HCT116 (cell line): ENCODE results near the gene XPOT. TPM values are rescaled to one million over a fixed set of nuclear protein-coding genes. Genes with fewer than 3 reads are reported as not detected.

Experiments used
- ATAC-seq: fragments of 200-7000 bp; cut with Tn5 transposase; 2 replicates; pipeline ENCODE4 v1.9.1; 2020; ENCODE audit warnings: mild to moderate bottlenecking, moderate library complexity
- BruUV-seq: library from RNA; stranded (reverse); fragments of 400-500 nt; replicated peaks from 2 replicates; lab custom pipeline; 2021; lab: Mats Ljungman, UMichigan
- CTCF ChIA-PET: fragments of 300-600 bp; sonication (Branson Sonifier 250); formaldehyde crosslinking; loops from one replicate; lab custom pipeline; 2021; ENCODE audit warnings: antibody characterized with exemption; lab: Charles Lee
- POLR2A ChIA-PET: fragments of 300-600, 350-600 bp; sonication (Branson Sonifier 250); formaldehyde crosslinking; loops from one replicate; lab custom pipeline; 2021; ENCODE audit warnings: antibody characterized with exemption; lab: Charles Lee
- RAD21 ChIA-PET, 2 experiments: fragments of 300-600 bp; sonication (Branson Sonifier 250); formaldehyde crosslinking; loops; one replicate each; lab custom pipeline; 2023; ENCODE audit warnings: low total read pairs in 2 of 2; ENCODE audit not compliant: uncharacterized antibody in 2 of 2, unreplicated experiment in 2 of 2, low non-redundant PET in 1 of 2; lab: Charles Lee
- DNase-seq: peaks from one replicate; pipeline ENCODE4 v3.0.0-alpha.2; 2010; ENCODE audit warnings: low read depth, low spot score
- H2AFZ ChIP-seq: fragments of 200-600 bp; shearing (Covaris generic), sonication (generic); 2 replicates; pipeline ENCODE4 v1.6.1; 2017; ENCODE audit warnings: low read depth, mixed run types, mixed read lengths, antibody characterized with exemption, low read length; ENCODE audit not compliant: poor library complexity, severe bottlenecking
- H3K27ac ChIP-seq: 2 replicates; pipeline ENCODE4 v1.5.1; 2012; ENCODE audit warnings: low read depth, low read length
- H3K27me3 ChIP-seq: fragments of 200-600 bp; sonication (generic); 2 replicates; pipeline ENCODE4 v1.6.1; 2016; ENCODE audit warnings: mixed run types, low read length, mixed read lengths; ENCODE audit not compliant: insufficient read depth
- H3K36me3 ChIP-seq, 2 experiments: fragments of 200-500 bp in 1 of 2; fragments of 200-600 bp in 1 of 2; sonication (Bioruptor generic) in 1 of 2; sonication (generic) in 1 of 2; 2 replicates each; pipeline versions ENCODE4 v1.5.1 to v1.6.1; 2014 to 2016; ENCODE audit warnings: low read length in 2 of 2, inconsistent platforms in 1 of 2, mixed read lengths in 1 of 2, mixed run types in 1 of 2; ENCODE audit not compliant: insufficient read depth in 2 of 2, control insufficient read depth in 1 of 2
- H3K4me1 ChIP-seq, 2 experiments: fragments of 200-600 bp in 1 of 2; sonication (generic) in 1 of 2; 2 replicates each; pipeline versions ENCODE4 v1.5.1 to v1.6.1; 2012 to 2017; ENCODE audit warnings: low read length in 2 of 2, inconsistent platforms in 1 of 2, mild to moderate bottlenecking in 1 of 2, mixed read lengths in 1 of 2, mixed run types in 1 of 2, moderate library complexity in 1 of 2; ENCODE audit not compliant: insufficient read depth in 2 of 2, control insufficient read depth in 1 of 2
- H3K4me2 ChIP-seq: fragments of 200-600 bp; sonication (generic); 2 replicates; pipeline ENCODE4 v1.6.1; 2017; ENCODE audit warnings: mixed run types, low read length, mixed read lengths
- H3K4me3 ChIP-seq, 2 experiments: fragments of 200-600 bp in 1 of 2; sonication (generic) in 1 of 2; replicated peaks in 1 of 2; 2 replicates each; pipeline ENCODE4 v1.5.1; 2011 to 2016; ENCODE audit warnings: low read length in 2 of 2, control low read depth in 1 of 2, low read depth in 1 of 2, mild to moderate bottlenecking in 1 of 2, mixed read lengths in 1 of 2, mixed run types in 1 of 2
- H3K79me2 ChIP-seq: fragments of 200-600 bp; sonication (generic); 2 replicates; pipeline ENCODE4 v1.6.1; 2017; ENCODE audit warnings: mild to moderate bottlenecking, mixed run types, low read length, moderate library complexity, mixed read lengths; ENCODE audit not compliant: insufficient read depth
- H3K9ac ChIP-seq: fragments of 200-600 bp; sonication (generic); 2 replicates; pipeline ENCODE4 v1.6.1; 2016; ENCODE audit warnings: low read length, mixed read lengths
- H3K9me2 ChIP-seq: fragments of 200-600 bp; sonication (generic), shearing (Covaris generic); 2 replicates; pipeline ENCODE4 v1.6.1; 2017; ENCODE audit warnings: mixed run types, mild to moderate bottlenecking, moderate library complexity; ENCODE audit not compliant: insufficient read depth
- H3K9me3 ChIP-seq, 2 experiments: fragments of 200-500 bp in 1 of 2; fragments of 200-600 bp in 1 of 2; sonication (Bioruptor generic) in 1 of 2; sonication (generic) in 1 of 2; 2 replicates each; pipeline ENCODE4 v1.6.1; 2014 to 2017; ENCODE audit warnings: low read length in 2 of 2, mixed read lengths in 2 of 2, inconsistent platforms in 1 of 2, low read depth in 1 of 2, mild to moderate bottlenecking in 1 of 2, mixed run types in 1 of 2, moderate library complexity in 1 of 2; ENCODE audit not compliant: control insufficient read depth in 1 of 2, insufficient read depth in 1 of 2
- H4K20me1 ChIP-seq: fragments of 200-600 bp; sonication (generic), shearing (Covaris generic); 2 replicates; pipeline ENCODE4 v1.6.1; 2017; ENCODE audit warnings: mixed run types, mild to moderate bottlenecking, moderate library complexity; ENCODE audit not compliant: insufficient read depth
- CEBPB ChIP-seq: IDR thresholded peaks from 2 replicates; pipeline ENCODE4 v1.6.1; 2012; ENCODE audit warnings: low read depth
- EGR1 ChIP-seq: IDR thresholded peaks from 2 replicates; pipeline ENCODE4 v1.6.1; 2012; ENCODE audit warnings: low read depth
- ELF1 ChIP-seq: IDR thresholded peaks from 2 replicates; pipeline ENCODE4 v1.6.1; 2012; ENCODE audit warnings: low read depth, borderline replicate concordance
- EZH2phosphoT487 ChIP-seq: fragments of 200-600 bp; IDR thresholded peaks from 2 replicates; pipeline ENCODE4 v1.6.1; 2018; ENCODE audit warnings: antibody characterized with exemption, borderline replicate concordance
- JUND ChIP-seq: IDR thresholded peaks from 2 replicates; pipeline ENCODE4 v1.6.1; 2012
- SIN3A ChIP-seq: IDR thresholded peaks from 2 replicates; pipeline ENCODE4 v1.6.1; 2012; ENCODE audit warnings: low read depth
- SP1 ChIP-seq: IDR thresholded peaks from 2 replicates; pipeline ENCODE4 v1.6.1; 2012; ENCODE audit warnings: low read depth
- SRF ChIP-seq: IDR thresholded peaks from 2 replicates; pipeline ENCODE4 v1.6.1; 2012; ENCODE audit warnings: low read depth
- TCF7L2 ChIP-seq: IDR thresholded peaks from 2 replicates; pipeline ENCODE4 v1.7.0; 2011; ENCODE audit warnings: borderline replicate concordance, inconsistent platforms; ENCODE audit not compliant: insufficient read depth, insufficient read length; ENCODE audit errors: extremely low read depth
- YY1 ChIP-seq: IDR thresholded peaks from 2 replicates; pipeline ENCODE4 v1.6.1; 2011; ENCODE audit warnings: low read length, low read depth, moderate library complexity, mild to moderate bottlenecking; ENCODE audit not compliant: insufficient replicate concordance; ENCODE audit errors: extremely low read depth
- intact Hi-C: fragments of 100-400 bp; cut with micrococcal nuclease; formaldehyde crosslinking; loops from 2 replicates; pipeline ENCODE4 v1.10.0; 2022
- total RNA-seq: library from RNA; stranded (reverse); gene quantifications from one replicate; pipeline ENCODE4 v1.2.1, GENCODE V29; 2021; ENCODE audit not compliant: unreplicated experiment
- TF ChIP-seq, protein P1 (sequence below): IDR thresholded peaks from 2 replicates; pipeline ENCODE4 v1.6.1; 2012; ENCODE audit warnings: low read depth

The XPOT gene
- total RNA-seq, 1 experiment from 2014 or later = 120 TPM

- no peak overlapping the region for H3K4me3 ChIP-seq
- ChIA-PET POLR2A (no interaction called here), RAD21 (no interaction called here), CTCF (no interaction called here)
- no TSS peak for BruUV-seq
- intact Hi-C loops = loop anchor here (5.0 kb wide), 1 partner anchor 33 kb away; no protein-coding TSS in a partner anchor
- H3K27ac ChIP-seq = no peak overlapping the region
- H3K9ac ChIP-seq = no peak overlapping the region
- peaks cover 38 to 42% of the 10 kb centered on the region in 2 experiments for H3K36me3 ChIP-seq
- no peak overlapping the region for H3K4me2 ChIP-seq
- no peak overlapping the region for H2AFZ ChIP-seq
- H3K4me1 ChIP-seq = peaks cover 0 to 4% of the 10 kb centered on the region in 2 experiments; a peak in 3 of 4 replicates
- no peak for TF ChIP-seq EGR1
- no peak for TF ChIP-seq SRF
- no peak for TF ChIP-seq SIN3A
- TF ChIP-seq SP1 = no peak
- TF ChIP-seq YY1 = no peak
- TF ChIP-seq, protein P1, sequence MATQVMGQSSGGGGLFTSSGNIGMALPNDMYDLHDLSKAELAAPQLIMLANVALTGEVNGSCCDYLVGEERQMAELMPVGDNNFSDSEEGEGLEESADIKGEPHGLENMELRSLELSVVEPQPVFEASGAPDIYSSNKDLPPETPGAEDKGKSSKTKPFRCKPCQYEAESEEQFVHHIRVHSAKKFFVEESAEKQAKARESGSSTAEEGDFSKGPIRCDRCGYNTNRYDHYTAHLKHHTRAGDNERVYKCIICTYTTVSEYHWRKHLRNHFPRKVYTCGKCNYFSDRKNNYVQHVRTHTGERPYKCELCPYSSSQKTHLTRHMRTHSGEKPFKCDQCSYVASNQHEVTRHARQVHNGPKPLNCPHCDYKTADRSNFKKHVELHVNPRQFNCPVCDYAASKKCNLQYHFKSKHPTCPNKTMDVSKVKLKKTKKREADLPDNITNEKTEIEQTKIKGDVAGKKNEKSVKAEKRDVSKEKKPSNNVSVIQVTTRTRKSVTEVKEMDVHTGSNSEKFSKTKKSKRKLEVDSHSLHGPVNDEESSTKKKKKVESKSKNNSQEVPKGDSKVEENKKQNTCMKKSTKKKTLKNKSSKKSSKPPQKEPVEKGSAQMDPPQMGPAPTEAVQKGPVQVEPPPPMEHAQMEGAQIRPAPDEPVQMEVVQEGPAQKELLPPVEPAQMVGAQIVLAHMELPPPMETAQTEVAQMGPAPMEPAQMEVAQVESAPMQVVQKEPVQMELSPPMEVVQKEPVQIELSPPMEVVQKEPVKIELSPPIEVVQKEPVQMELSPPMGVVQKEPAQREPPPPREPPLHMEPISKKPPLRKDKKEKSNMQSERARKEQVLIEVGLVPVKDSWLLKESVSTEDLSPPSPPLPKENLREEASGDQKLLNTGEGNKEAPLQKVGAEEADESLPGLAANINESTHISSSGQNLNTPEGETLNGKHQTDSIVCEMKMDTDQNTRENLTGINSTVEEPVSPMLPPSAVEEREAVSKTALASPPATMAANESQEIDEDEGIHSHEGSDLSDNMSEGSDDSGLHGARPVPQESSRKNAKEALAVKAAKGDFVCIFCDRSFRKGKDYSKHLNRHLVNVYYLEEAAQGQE = no peak
- no peak for TF ChIP-seq EZH2phosphoT487
- TF ChIP-seq ELF1 = no peak
- no peak for TF ChIP-seq JUND
- TF ChIP-seq CEBPB = no peak
- no peak for TF ChIP-seq TCF7L2
- H3K79me2 ChIP-seq = peaks cover 4% of the 10 kb centered on the region
- H3K9me2 ChIP-seq = no peaks in the 10 kb centered on the region
- H3K27me3 ChIP-seq = no peaks in the 10 kb centered on the region
- DNase-seq = no peak
- H4K20me1 ChIP-seq = no peaks in the 10 kb centered on the region
- no peak for ATAC-seq
- no peaks in the 10 kb centered on the region for H3K9me3 ChIP-seq
Observed at GRCh38 chr12:64445490-64445889, 41.3 kb downstream of the XPOT start.
